Fibroblast of mammary gland (primary cell): ENCODE results near the gene NRG3.

Experiments used
- DNase-seq: peaks from one replicate; pipeline ENCODE4 v3.0.0-alpha.2; 2010; ENCODE audit warnings: low read depth
- H3K4me3 ChIP-seq: 2 replicates; pipeline ENCODE4 v1.5.1; 2011; ENCODE audit warnings: low read depth, mild to moderate bottlenecking, low read length, moderate library complexity; ENCODE audit not compliant: control insufficient read depth
- TF ChIP-seq, protein P1 (sequence below): conservative IDR thresholded peaks from 2 replicates; pipeline ENCODE4 v1.5.1; 2011; ENCODE audit warnings: low read depth, low read length, inconsistent platforms; ENCODE audit not compliant: control insufficient read depth, insufficient read depth

Gene NRG3

DNA sequence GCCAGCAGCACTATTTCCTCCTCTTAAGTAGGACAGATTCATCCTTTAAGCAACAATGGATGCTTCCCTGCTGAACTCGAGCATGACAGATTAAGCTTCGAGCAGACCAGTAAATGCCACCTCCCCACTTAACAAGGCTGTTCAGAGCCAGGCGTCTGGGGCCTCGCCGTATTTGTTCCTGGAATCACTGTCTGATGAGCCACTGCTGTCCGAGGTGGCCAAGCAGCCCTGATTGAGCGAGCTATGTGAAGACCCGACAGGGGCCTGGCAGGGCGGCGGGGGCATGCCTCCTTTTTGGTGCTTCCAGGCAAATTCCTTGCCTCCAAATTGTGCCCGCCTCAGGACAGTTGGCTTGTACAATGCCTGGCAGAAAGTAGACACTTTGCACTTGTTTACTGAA is 862.6 kb downstream of the NRG3 start:
- H3K4me3 ChIP-seq, result no peak overlapping the region
- TF ChIP-seq, protein P1, sequence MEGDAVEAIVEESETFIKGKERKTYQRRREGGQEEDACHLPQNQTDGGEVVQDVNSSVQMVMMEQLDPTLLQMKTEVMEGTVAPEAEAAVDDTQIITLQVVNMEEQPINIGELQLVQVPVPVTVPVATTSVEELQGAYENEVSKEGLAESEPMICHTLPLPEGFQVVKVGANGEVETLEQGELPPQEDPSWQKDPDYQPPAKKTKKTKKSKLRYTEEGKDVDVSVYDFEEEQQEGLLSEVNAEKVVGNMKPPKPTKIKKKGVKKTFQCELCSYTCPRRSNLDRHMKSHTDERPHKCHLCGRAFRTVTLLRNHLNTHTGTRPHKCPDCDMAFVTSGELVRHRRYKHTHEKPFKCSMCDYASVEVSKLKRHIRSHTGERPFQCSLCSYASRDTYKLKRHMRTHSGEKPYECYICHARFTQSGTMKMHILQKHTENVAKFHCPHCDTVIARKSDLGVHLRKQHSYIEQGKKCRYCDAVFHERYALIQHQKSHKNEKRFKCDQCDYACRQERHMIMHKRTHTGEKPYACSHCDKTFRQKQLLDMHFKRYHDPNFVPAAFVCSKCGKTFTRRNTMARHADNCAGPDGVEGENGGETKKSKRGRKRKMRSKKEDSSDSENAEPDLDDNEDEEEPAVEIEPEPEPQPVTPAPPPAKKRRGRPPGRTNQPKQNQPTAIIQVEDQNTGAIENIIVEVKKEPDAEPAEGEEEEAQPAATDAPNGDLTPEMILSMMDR, result no peak
- no peak for DNase-seq

DNA sequence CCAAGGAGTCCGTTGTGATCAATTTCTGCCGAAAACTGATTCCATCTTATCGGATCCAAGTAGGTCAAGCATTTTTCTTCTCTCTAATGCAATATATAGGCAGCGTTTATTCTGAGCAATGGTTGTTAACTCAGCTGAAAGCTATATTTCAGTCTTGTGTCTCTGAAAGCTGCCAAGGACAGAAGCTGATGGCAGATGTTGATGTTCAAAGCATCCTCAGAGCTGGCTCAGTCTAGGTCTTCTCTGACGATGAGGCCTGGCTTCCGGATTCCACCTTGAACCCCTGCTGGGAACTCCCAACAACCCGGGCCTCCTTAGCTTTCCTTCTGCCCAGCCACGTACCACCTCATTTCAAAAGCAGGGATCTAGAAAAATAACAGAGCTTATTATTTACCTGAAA is 863.6 kb downstream of the NRG3 start:
- TF ChIP-seq, protein P1, result no peak
- no peak for DNase-seq
- no peak overlapping the region for H3K4me3 ChIP-seq

DNA sequence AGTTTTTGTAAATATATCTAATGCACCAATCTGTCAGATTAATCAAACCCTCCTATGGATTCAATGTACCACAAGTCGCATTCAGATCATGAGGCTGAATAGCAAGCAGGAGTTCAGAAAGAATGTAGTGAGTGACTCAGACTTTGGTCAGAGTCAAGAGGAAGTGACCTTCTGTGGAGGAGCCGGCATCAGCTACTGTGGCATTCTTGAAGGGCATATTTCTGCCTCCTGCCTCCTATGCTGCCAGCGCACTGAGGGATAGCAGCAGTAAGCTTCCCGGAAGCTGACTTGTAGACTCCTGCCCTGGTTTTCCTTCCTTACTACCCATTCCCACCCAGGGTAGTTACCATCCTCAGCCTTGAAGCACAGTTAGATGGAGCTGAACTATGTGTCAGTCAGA is 867.5 kb downstream of the NRG3 start:
- TF ChIP-seq, protein P1, result no peak
- peak; percentile 17 for DNase-seq
- H3K4me3 ChIP-seq, result no peak overlapping the region

DNA sequence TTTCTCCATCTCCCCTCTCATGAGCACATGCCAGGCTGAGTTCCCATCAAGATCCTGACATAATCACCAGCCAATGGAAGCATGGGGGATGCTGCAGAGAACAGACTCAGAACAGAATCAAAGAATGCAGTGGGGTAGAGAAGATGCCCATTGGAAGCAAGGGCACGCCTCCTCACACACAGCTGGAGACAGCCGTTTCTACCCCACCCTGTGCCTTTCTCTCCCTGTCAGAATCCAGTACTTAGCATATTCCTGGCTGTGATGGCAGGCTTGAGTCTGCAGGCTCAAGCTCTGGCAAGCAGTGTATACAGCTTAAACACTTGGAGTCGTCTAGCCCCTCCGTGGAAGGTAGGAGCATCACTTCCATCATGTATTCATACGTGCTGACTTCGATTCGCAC is 867.9 kb downstream of the NRG3 start:
- TF ChIP-seq, protein P1, result no peak
- no peak overlapping the region for H3K4me3 ChIP-seq
- no peak for DNase-seq

DNA sequence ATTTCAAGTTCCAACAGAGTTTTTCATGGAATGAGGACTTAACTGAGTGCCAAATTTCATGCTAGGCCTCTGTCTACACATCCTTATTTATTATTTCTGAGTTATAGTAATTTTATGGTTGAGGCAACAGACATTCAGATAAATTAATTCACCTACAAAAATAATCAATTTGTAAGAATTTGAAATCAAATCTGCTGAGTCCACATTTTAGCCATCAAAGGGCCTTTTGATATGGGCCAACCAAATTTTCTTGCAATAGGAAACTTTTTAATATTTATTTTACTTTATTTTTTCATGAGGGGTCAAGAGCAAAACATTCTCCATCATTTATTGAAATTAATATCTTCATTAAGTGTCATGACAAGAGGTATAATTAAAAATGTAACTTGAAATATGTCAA is 875.5 kb downstream of the NRG3 start:
- DNase-seq, result no peak
- TF ChIP-seq, protein P1, result no peak
- no peak overlapping the region for H3K4me3 ChIP-seq

DNA sequence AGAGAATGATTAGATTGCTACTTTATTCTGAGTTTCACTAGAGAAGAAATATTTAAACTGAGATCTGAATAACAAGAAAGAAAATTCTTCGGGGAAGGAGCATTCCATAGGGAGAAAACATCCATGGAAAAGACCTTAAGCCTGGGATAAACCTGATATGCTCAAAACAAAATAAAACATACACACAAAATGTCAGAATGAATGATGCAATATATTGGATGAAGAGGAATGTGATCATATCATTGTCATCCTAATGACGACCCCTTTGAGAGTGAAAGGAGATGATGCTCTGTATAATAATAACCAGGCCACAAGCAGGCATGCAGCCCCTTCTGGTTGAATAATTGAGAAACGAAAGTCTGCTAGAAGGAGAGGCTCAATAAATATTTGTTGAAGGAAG is 882.4 kb downstream of the NRG3 start:
- TF ChIP-seq, protein P1, result no peak
- no peak overlapping the region for H3K4me3 ChIP-seq
- no peak for DNase-seq

DNA sequence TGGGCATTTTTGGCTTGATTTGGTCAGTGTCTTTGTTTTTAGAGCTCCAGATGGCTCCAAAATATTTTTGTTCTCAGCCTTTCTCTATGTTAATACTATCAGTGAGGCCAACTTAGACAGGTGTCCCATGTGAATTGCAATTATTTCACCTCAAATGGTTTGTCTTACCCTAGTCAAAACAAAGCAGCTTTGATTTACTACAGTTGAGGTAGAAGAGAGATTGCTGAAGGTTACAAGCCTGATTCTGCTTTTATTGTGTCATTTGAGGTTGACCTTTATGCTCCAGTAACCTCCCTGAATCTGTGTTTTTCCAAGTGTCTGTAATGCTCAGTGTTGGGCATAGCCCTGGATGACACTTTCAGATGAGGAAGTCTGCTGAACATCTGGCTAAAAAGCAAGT is 882.9 kb downstream of the NRG3 start:
- no peak for DNase-seq
- TF ChIP-seq, protein P1, result no peak
- H3K4me3 ChIP-seq, result no peak overlapping the region
